HEK293 (cell line): ENCODE results near the gene ACAD11.

Experiments
- MYNN ChIP-seq: fragments of 450-650 bp; formaldehyde crosslinking; IDR thresholded peaks from 2 replicates; pipeline ENCODE4 v1.5.1; 2016; ENCODE audit warnings: missing biosample characterization, missing genetic modification characterization, borderline replicate concordance
- ZNF174 ChIP-seq: fragments of 450-650 bp; formaldehyde crosslinking; IDR thresholded peaks from 2 replicates; pipeline ENCODE4 v1.5.0; 2017; ENCODE audit warnings: missing biosample characterization, mild to moderate bottlenecking, missing genetic modification characterization
- ZNF19 ChIP-seq: fragments of 450-650 bp; formaldehyde crosslinking; IDR thresholded peaks from 2 replicates; pipeline ENCODE4; 2016; ENCODE audit warnings: missing biosample characterization, missing genetic modification characterization, low read depth
- ZSCAN30 ChIP-seq: fragments of 450-650 bp; IDR thresholded peaks from 2 replicates; pipeline ENCODE4 v1.5.1; 2018; ENCODE audit warnings: missing biosample characterization, mild to moderate bottlenecking, missing genetic modification characterization, moderate library complexity
- TF ChIP-seq, protein P1 (sequence below): fragments of 450-650 bp; formaldehyde crosslinking; IDR thresholded peaks from 2 replicates; pipeline ENCODE4 v1.5.1; 2016; ENCODE audit warnings: missing biosample characterization, missing genetic modification characterization
- TF ChIP-seq, protein P2 (sequence below): fragments of 450-650 bp; formaldehyde crosslinking; IDR thresholded peaks from 2 replicates; pipeline ENCODE4 v1.5.1; 2016; ENCODE audit warnings: missing biosample characterization, missing genetic modification characterization

DNA sequence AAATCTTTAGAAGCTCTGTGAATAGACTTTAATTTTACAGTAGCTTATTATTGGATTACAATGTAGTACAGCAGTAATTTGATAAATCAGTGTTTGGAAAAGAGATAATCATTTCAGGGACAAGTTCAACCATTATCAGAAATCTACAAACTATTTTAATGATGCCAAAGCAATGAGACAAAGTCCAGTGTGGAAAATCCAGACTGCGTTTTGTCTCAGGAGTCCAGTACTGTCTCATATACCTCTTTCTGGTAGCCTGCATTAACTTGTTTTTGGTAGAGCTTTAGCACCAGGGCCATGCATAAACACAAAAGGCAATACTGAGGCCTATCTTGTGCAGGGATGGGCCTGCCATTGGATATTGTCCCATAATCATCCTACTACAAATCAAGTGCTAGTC is 42.8 kb downstream of the ACAD11 start:
- TF ChIP-seq ZNF19 (tag by site-specific recombination) (no peak), MYNN (tag by site-specific recombination) (no peak), ZSCAN30 (no peak), ZNF174 (no peak)
- TF ChIP-seq, protein P1, sequence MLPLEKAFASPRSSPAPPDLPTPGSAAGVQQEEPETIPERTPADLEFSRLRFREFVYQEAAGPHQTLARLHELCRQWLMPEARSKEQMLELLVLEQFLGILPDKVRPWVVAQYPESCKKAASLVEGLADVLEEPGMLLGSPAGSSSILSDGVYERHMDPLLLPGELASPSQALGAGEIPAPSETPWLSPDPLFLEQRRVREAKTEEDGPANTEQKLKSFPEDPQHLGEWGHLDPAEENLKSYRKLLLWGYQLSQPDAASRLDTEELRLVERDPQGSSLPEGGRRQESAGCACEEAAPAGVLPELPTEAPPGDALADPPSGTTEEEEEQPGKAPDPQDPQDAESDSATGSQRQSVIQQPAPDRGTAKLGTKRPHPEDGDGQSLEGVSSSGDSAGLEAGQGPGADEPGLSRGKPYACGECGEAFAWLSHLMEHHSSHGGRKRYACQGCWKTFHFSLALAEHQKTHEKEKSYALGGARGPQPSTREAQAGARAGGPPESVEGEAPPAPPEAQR (tag by site-specific recombination), result no peak
- TF ChIP-seq, protein P2, sequence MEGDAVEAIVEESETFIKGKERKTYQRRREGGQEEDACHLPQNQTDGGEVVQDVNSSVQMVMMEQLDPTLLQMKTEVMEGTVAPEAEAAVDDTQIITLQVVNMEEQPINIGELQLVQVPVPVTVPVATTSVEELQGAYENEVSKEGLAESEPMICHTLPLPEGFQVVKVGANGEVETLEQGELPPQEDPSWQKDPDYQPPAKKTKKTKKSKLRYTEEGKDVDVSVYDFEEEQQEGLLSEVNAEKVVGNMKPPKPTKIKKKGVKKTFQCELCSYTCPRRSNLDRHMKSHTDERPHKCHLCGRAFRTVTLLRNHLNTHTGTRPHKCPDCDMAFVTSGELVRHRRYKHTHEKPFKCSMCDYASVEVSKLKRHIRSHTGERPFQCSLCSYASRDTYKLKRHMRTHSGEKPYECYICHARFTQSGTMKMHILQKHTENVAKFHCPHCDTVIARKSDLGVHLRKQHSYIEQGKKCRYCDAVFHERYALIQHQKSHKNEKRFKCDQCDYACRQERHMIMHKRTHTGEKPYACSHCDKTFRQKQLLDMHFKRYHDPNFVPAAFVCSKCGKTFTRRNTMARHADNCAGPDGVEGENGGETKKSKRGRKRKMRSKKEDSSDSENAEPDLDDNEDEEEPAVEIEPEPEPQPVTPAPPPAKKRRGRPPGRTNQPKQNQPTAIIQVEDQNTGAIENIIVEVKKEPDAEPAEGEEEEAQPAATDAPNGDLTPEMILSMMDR (tag by site-specific recombination), result no peak
